ENCODE measurements around the gene PCLAF. TPM values are rescaled to one million over a fixed set of nuclear protein-coding genes. Genes with fewer than 3 reads are reported as not detected.

PCLAF gene
- total and polyA plus RNA-seq, 2 of the 13 experiments (the other 11 are each of a cell fraction or from before 2014, with no cell fraction given): 98.6 to 98.9 TPM

- TF ChIP-seq ZBTB39 (CRISPR knock-in tag; IDR thresholded peaks at IDR 0.05): no peak
- 0 out of 2 replicates have a peak, but pooled peaks have one; percentile 34 for TF ChIP-seq ZNF235 (CRISPR knock-in tag; IDR thresholded peaks at IDR 0.05; ENCODE audit: borderline replicate concordance)
- no peak for TF ChIP-seq NR2F6 (IDR thresholded peaks at IDR 0.05)
- no peak for TF ChIP-seq NR2F6 (CRISPR knock-in tag; IDR thresholded peaks at IDR 0.05)
- no peak for TF ChIP-seq ZNF644 (CRISPR knock-in tag; IDR thresholded peaks at IDR 0.05; ENCODE audit: low read depth)
- peak; percentile 47; the same call in 1 of the 2 replicates for TF ChIP-seq HDAC2 (CRISPR knock-in tag; IDR thresholded peaks at IDR 0.05)
- peak; percentile 57; the same call in 1 of the 2 replicates for TF ChIP-seq ZNF224 (CRISPR knock-in tag; IDR thresholded peaks at IDR 0.05)
- TF ChIP-seq ZSCAN31 (CRISPR knock-in tag; IDR thresholded peaks at IDR 0.05; ENCODE audit: low read depth): no peak
- TF ChIP-seq SP140L (CRISPR knock-in tag; IDR thresholded peaks at IDR 0.05; ENCODE audit: borderline replicate concordance): no peak
- TF ChIP-seq ZNF10 (CRISPR knock-in tag; IDR thresholded peaks at IDR 0.05; ENCODE audit: borderline replicate concordance, low read depth): no peak
- no peak for TF ChIP-seq KLF12 (CRISPR knock-in tag; IDR thresholded peaks at IDR 0.05; ENCODE audit: borderline replicate concordance)
- peak; percentile 85 for TF ChIP-seq KDM5A (IDR thresholded peaks at IDR 0.05; ENCODE audit: borderline replicate concordance, low read length)
- TF ChIP-seq CREB1 (IDR thresholded peaks at IDR 0.05): peak; percentile 79
- TF ChIP-seq CREB1 (CRISPR knock-in tag; IDR thresholded peaks at IDR 0.05): peak; percentile 91
- TF ChIP-seq REST (IDR thresholded peaks at IDR 0.05; ENCODE audit: borderline replicate concordance in 1 of 2, low read depth in 1 of 2, low read length in 2 of 2): no peak
- no peak for TF ChIP-seq ZMYM3 (CRISPR knock-in tag; IDR thresholded peaks at IDR 0.05)
- TF ChIP-seq ZMYM4 (CRISPR knock-in tag; IDR thresholded peaks at IDR 0.05): peak; percentile 90
- TF ChIP-seq ZHX2 (IDR thresholded peaks at IDR 0.05; ENCODE audit: low read depth): no peak
- TF ChIP-seq ZHX2 (CRISPR knock-in tag; IDR thresholded peaks at IDR 0.05; ENCODE audit: borderline replicate concordance): no peak
Observed at GRCh38 chr15:64381000-64381751, at the start of gene PCLAF (continued).

All from HepG2 (cell line).